SK-N-SH (cell line): Measurements from ENCODE around the gene DCLK1.

Experiments used
- EP300 ChIP-seq, 2 experiments: IDR thresholded peaks; 2 replicates each; pipeline versions ENCODE4 v1.4.0 to v1.6.1; 2012; ENCODE audit warnings: borderline replicate concordance in 1 of 2, low read depth in 1 of 2, low read length in 1 of 2
- POLR2AphosphoS5 ChIP-seq: IDR thresholded peaks from 2 replicates; pipeline ENCODE4 v1.6.1; 2012; ENCODE audit warnings: low read depth, low read length
- SMC3 ChIP-seq: IDR thresholded peaks from 2 replicates; pipeline ENCODE4 v1.6.1; 2012; ENCODE audit warnings: low read depth, low read length, improper control_type of control experiment
- TEAD4 ChIP-seq: IDR thresholded peaks from 2 replicates; pipeline ENCODE4 v1.4.0; 2012; ENCODE audit warnings: mild to moderate bottlenecking, borderline replicate concordance; ENCODE audit not compliant: insufficient read depth
- TF ChIP-seq, protein P1 (sequence below): IDR thresholded peaks from 2 replicates; pipeline ENCODE4 v1.6.1; 2012; ENCODE audit warnings: mild to moderate bottlenecking, low read depth, low read length, moderate library complexity
- TF ChIP-seq, protein P2 (sequence below): fragments of 200-600 bp; sonication (generic); IDR thresholded peaks from 2 replicates; pipeline ENCODE4 v1.6.1; 2017; ENCODE audit warnings: antibody characterized with exemption, mild to moderate bottlenecking, moderate library complexity
- TF ChIP-seq, protein P3 (sequence below): IDR thresholded peaks from 2 replicates; pipeline ENCODE4 v1.4.0; 2012; ENCODE audit warnings: low read depth

DNA sequence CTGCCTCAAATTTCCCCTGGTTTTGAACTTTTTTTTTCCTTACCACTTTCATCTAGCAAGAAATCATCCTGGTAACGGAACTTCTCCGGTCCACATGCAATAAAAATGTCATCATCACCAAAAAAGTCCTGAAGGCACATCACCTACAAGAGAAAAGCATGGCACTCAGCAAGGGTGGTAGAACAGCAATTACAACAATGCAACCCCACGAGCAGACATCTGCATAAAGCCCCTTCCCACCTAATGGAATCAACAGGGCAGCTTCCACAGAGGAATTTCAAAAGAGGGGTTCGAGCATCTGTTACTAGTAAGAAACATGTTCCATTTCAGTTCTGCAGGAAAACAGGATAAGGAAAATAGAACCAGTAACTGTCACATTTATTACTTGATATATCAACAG lies 183.9 kb downstream of the DCLK1 start:
- no peak for TF ChIP-seq EP300 (IDR thresholded peaks at IDR 0.05; ENCODE audit: borderline replicate concordance in 1 of 2, low read depth in 1 of 2, low read length in 1 of 2)
- TF ChIP-seq, protein P1, sequence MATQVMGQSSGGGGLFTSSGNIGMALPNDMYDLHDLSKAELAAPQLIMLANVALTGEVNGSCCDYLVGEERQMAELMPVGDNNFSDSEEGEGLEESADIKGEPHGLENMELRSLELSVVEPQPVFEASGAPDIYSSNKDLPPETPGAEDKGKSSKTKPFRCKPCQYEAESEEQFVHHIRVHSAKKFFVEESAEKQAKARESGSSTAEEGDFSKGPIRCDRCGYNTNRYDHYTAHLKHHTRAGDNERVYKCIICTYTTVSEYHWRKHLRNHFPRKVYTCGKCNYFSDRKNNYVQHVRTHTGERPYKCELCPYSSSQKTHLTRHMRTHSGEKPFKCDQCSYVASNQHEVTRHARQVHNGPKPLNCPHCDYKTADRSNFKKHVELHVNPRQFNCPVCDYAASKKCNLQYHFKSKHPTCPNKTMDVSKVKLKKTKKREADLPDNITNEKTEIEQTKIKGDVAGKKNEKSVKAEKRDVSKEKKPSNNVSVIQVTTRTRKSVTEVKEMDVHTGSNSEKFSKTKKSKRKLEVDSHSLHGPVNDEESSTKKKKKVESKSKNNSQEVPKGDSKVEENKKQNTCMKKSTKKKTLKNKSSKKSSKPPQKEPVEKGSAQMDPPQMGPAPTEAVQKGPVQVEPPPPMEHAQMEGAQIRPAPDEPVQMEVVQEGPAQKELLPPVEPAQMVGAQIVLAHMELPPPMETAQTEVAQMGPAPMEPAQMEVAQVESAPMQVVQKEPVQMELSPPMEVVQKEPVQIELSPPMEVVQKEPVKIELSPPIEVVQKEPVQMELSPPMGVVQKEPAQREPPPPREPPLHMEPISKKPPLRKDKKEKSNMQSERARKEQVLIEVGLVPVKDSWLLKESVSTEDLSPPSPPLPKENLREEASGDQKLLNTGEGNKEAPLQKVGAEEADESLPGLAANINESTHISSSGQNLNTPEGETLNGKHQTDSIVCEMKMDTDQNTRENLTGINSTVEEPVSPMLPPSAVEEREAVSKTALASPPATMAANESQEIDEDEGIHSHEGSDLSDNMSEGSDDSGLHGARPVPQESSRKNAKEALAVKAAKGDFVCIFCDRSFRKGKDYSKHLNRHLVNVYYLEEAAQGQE: no peak
- no peak for TF ChIP-seq POLR2AphosphoS5
- TF ChIP-seq, protein P2, sequence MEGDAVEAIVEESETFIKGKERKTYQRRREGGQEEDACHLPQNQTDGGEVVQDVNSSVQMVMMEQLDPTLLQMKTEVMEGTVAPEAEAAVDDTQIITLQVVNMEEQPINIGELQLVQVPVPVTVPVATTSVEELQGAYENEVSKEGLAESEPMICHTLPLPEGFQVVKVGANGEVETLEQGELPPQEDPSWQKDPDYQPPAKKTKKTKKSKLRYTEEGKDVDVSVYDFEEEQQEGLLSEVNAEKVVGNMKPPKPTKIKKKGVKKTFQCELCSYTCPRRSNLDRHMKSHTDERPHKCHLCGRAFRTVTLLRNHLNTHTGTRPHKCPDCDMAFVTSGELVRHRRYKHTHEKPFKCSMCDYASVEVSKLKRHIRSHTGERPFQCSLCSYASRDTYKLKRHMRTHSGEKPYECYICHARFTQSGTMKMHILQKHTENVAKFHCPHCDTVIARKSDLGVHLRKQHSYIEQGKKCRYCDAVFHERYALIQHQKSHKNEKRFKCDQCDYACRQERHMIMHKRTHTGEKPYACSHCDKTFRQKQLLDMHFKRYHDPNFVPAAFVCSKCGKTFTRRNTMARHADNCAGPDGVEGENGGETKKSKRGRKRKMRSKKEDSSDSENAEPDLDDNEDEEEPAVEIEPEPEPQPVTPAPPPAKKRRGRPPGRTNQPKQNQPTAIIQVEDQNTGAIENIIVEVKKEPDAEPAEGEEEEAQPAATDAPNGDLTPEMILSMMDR: no peak
- no peak for TF ChIP-seq SMC3
- TF ChIP-seq TEAD4: no peak
- TF ChIP-seq, protein P3, sequence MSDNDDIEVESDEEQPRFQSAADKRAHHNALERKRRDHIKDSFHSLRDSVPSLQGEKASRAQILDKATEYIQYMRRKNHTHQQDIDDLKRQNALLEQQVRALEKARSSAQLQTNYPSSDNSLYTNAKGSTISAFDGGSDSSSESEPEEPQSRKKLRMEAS: no peak
